Left ventricle myocardium inferior (tissue), 1 donor: Measurements from ENCODE around the gene RUNX3. TPM values are rescaled to one million over a fixed set of nuclear protein-coding genes. Genes with fewer than 3 reads are reported as not detected.
"Not testable (repeated sequence)": the region's sequence is repeated elsewhere in the genome, so short reads cannot be mapped to it uniquely, and the experiment has no call there.

Experiments
- DNase-seq: peaks from one replicate; pipeline ENCODE4 v3.0.0-alpha.2; 2020
- H3K27ac ChIP-seq: fragments of 200-600 bp; replicated peaks from 2 replicates; pipeline ENCODE4 v1.8.0; 2021
- H3K27me3 ChIP-seq: fragments of 200-600 bp; 2 replicates; pipeline ENCODE4 v1.8.0; 2021; ENCODE audit warnings: low read depth
- H3K36me3 ChIP-seq: fragments of 200-600 bp; 2 replicates; pipeline ENCODE4 v1.8.0; 2021
- H3K4me1 ChIP-seq: fragments of 200-600 bp; 2 replicates; pipeline ENCODE4 v1.8.0; 2021
- H3K4me3 ChIP-seq: fragments of 200-600 bp; 2 replicates; pipeline ENCODE4 v1.8.0; 2021; ENCODE audit warnings: mild to moderate bottlenecking, moderate library complexity
- H3K9me3 ChIP-seq: fragments of 200-600 bp; replicated peaks from 2 replicates; pipeline ENCODE4 v1.8.0; 2021
- CTCF ChIP-seq: fragments of 200-600 bp; IDR thresholded peaks from 2 replicates; pipeline ENCODE4 v1.8.0; 2021; ENCODE audit warnings: antibody characterized with exemption, mild to moderate bottlenecking, borderline replicate concordance
- intact Hi-C: fragments of 100-400 bp; cut with micrococcal nuclease; formaldehyde crosslinking; loops from one replicate; pipeline ENCODE4 v1.11.0; 2022
- total RNA-seq: library from RNA; stranded (reverse); fragmentation: NEBNext Ultra II Directional; extraction: Animal tissue kit (Norgen Biotek cat#: 25700); gene quantifications from one replicate; pipeline ENCODE4 v1.2.1, GENCODE V29; 2021
- donor health status: DM: no; HTN: yes; CAD: no; lungs with severe emphysema.

The RUNX3 gene
- total RNA-seq, 1 donor from 2014 or later: 0.52 TPM

GRCh38 chr1:24892188-24893153 lies 37.6 kb downstream of the RUNX3 start:
- Histone ChIP-seq H3K4me1 (no peaks in the 10 kb centered on the region), H3K36me3 (no peaks in the 10 kb centered on the region), H3K27ac (no peak overlapping the region), H3K9me3 (peaks cover 15% of the 10 kb centered on the region), H3K27me3 (peaks cover 35% of the 10 kb centered on the region), H3K4me3 (no peak overlapping the region)
- intact Hi-C loops: no loop called here
- no peak for DNase-seq
- no peak for TF ChIP-seq CTCF

GRCh38 chr1:24891367-24891766 lies 38.7 kb downstream of the RUNX3 start:
- H3K27ac ChIP-seq, DNase-seq, H3K4me1 ChIP-seq, H3K4me3 ChIP-seq, intact Hi-C loops, H3K36me3 ChIP-seq: not testable (repeated sequence)
- Histone ChIP-seq H3K27me3 (peaks cover 41% of the 10 kb centered on the region), H3K9me3 (peaks cover 15% of the 10 kb centered on the region)

GRCh38 chr1:24890887-24891286 lies 39.2 kb downstream of the RUNX3 start:
- Histone ChIP-seq H3K27me3 (peaks cover 45% of the 10 kb centered on the region), H3K36me3 (no peaks in the 10 kb centered on the region), H3K9me3 (peaks cover 15% of the 10 kb centered on the region), H3K27ac (no peak overlapping the region), H3K4me1 (no peaks in the 10 kb centered on the region), H3K4me3 (no peak overlapping the region)
- no peak for TF ChIP-seq CTCF
- no peak for DNase-seq
- intact Hi-C loops: no loop called here

GRCh38 chr1:24888971-24889676 lies 41.0 kb downstream of the RUNX3 start:
- intact Hi-C loops: no loop called here

GRCh38 chr1:24888061-24888970 lies 41.8 kb downstream of the RUNX3 start:
- TF ChIP-seq CTCF: no peak
- Histone ChIP-seq H3K27me3 (peaks cover 47% of the 10 kb centered on the region), H3K36me3 (no peaks in the 10 kb centered on the region), H3K27ac (no peak overlapping the region), H3K9me3 (peaks cover 27% of the 10 kb centered on the region), H3K4me3 (no peak overlapping the region), H3K4me1 (no peaks in the 10 kb centered on the region)
- intact Hi-C loops: no loop called here
- DNase-seq: no peak

More at GRCh38 chr1:24888971-24889676, 41.0 kb downstream of the RUNX3 start:
- DNase-seq: no peak
- Histone ChIP-seq H3K27me3 (peaks cover 47% of the 10 kb centered on the region), H3K36me3 (no peaks in the 10 kb centered on the region), H3K4me3 (no peak overlapping the region), H3K27ac (no peak overlapping the region), H3K4me1 (no peaks in the 10 kb centered on the region), H3K9me3 (peaks cover 19% of the 10 kb centered on the region)
- TF ChIP-seq CTCF: no peak
